Measurements from ENCODE around the gene RDH11. TPM values are rescaled to one million over a fixed set of nuclear protein-coding genes. Genes with fewer than 3 reads are reported as not detected.

RDH11 gene
- total RNA-seq, 2 donors from 2014 or later = 40.3 to 44.6 TPM

GRCh38 chr14:67646131-67646530 is 49.4 kb downstream of the RDH11 start:
- peaks cover 18% of the 10 kb centered on the region for H3K4me1 Mint-ChIP-seq
- no peak overlapping the region for H3K27ac Mint-ChIP-seq
- H3K36me3 Mint-ChIP-seq (ENCODE audit: low read depth) = peaks cover 86% of the 10 kb centered on the region
- no peaks in the 10 kb centered on the region for H3K9me3 Mint-ChIP-seq
- no peak for ATAC-seq (replicated peaks)
- H3K27me3 Mint-ChIP-seq = no peaks in the 10 kb centered on the region
- H3K4me3 Mint-ChIP-seq = no peak overlapping the region

DNA sequence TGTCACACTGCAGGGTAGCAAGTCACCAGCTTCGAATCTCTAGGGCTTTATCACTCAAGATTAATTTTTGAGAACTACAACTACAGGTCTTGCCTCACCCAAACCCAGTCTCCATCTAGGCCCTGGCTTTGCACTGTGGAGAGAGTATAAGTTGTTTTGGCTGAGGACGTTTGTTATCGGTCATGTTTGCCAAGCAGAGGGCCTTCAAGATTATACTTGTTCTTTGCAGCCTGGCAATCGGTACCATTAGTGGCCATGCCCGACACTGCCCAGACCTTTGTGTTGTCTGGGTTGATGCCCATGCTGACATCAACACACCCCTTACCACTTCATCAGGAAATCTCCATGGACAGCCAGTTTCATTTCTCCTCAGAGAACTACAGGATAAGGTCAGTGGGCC is 50.1 kb downstream of the RDH11 start:
- no peak for ATAC-seq (replicated peaks)
- Mint-ChIP-seq H3K4me1 (peaks cover 18% of the 10 kb centered on the region), H3K9me3 (no peaks in the 10 kb centered on the region), H3K27ac (no peak overlapping the region), H3K36me3 (ENCODE audit: low read depth) (peaks cover 79% of the 10 kb centered on the region), H3K27me3 (no peaks in the 10 kb centered on the region), H3K4me3 (no peak overlapping the region)

DNA sequence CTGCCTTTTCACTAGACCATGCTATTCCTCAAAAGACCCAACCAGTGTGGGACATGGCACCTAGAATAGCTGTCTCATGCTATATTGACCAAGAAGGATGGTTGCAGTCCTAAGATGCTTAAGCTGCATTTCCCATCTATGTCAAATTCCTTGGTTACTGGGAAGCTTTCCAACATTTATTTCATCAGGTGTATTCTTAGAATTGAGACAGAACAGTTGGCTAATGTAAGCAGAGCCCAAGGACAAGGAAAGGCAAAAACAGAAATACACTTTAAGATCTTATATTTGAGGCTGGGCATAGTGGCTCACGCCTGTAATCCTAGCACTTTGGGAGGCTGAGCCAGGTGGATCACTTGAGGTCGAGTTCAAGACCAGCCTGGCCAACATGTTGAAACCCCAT is 51.1 kb downstream of the RDH11 start:
- H3K4me3 Mint-ChIP-seq = peak overlapping the region; percentile 44
- H3K36me3 Mint-ChIP-seq (ENCODE audit: low read depth) = peaks cover 69% of the 10 kb centered on the region
- no peak for ATAC-seq (replicated peaks)
- no peaks in the 10 kb centered on the region for H3K9me3 Mint-ChIP-seq
- H3K27ac Mint-ChIP-seq = peak overlapping the region; percentile 58
- peaks cover 18% of the 10 kb centered on the region for H3K4me1 Mint-ChIP-seq
- H3K27me3 Mint-ChIP-seq = no peaks in the 10 kb centered on the region

DNA sequence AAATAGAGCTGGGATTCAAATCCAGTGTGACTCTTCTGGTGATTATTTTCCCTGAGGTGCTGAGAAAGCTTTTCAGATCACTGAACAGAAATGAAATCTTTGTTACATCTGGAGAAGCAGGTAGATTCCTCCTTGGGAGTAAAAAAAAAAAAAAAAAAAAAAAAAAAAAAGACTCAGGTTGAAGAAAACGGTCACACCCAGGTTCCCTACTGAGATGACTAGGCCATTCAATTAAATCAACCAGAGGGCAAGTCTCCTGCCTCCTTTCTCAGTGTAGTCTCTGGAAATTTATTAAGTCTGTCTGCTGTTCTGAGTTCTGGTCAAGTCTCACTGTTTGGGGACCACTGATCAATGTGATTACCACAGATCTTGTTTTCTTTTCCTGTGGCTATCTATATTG is 51.9 kb downstream of the RDH11 start:
- no peaks in the 10 kb centered on the region for H3K9me3 Mint-ChIP-seq
- peak overlapping the region; percentile 44 for H3K4me3 Mint-ChIP-seq
- H3K27me3 Mint-ChIP-seq = no peaks in the 10 kb centered on the region
- peaks cover 62% of the 10 kb centered on the region for H3K36me3 Mint-ChIP-seq (ENCODE audit: low read depth)
- peak overlapping the region; percentile 58 for H3K27ac Mint-ChIP-seq
- ATAC-seq (replicated peaks) = no peak
- H3K4me1 Mint-ChIP-seq = peaks cover 18% of the 10 kb centered on the region

GRCh38 chr14:67641902-67642749 is 53.4 kb downstream of the RDH11 start:
- peak; percentile 93 for ATAC-seq (replicated peaks)
- Mint-ChIP-seq H3K36me3 (ENCODE audit: low read depth) (peaks cover 46% of the 10 kb centered on the region), H3K9me3 (no peaks in the 10 kb centered on the region), H3K27ac (peak overlapping the region; percentile 87), H3K27me3 (no peaks in the 10 kb centered on the region), H3K4me3 (peak overlapping the region; percentile 67), H3K4me1 (peaks cover 18% of the 10 kb centered on the region)

GRCh38 chr14:67641480-67641879 is 54.1 kb downstream of the RDH11 start:
- H3K36me3 Mint-ChIP-seq (ENCODE audit: low read depth) = peaks cover 41% of the 10 kb centered on the region
- no peaks in the 10 kb centered on the region for H3K9me3 Mint-ChIP-seq
- ATAC-seq (replicated peaks) = no peak
- H3K27ac Mint-ChIP-seq = peak overlapping the region; percentile 87
- peak overlapping the region; percentile 67 for H3K4me3 Mint-ChIP-seq
- H3K4me1 Mint-ChIP-seq = peaks cover 18% of the 10 kb centered on the region
- H3K27me3 Mint-ChIP-seq = no peaks in the 10 kb centered on the region

DNA sequence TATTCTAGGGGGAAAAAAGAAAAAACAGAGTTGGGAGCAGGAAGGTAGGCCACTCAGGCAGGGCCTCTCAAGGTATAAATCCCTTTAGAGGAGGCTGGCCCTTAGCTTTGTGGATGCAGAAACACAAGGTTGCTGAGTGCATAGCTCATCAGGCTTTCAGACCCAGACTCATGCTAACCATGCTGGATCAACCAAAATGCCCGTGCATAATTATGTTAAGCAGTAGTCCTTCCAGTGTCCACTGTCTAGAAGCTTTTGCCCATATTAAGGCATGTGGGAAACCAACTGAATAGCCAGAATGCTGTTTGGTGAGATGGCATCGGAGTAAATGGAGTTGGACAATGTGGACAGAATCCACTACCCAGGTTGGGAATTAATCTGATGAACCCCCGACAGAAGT is 56.9 kb downstream of the RDH11 start:
- Mint-ChIP-seq H3K36me3 (ENCODE audit: low read depth) (peaks cover 27% of the 10 kb centered on the region), H3K4me1 (peaks cover 14% of the 10 kb centered on the region), H3K27ac (no peak overlapping the region), H3K4me3 (no peak overlapping the region), H3K9me3 (no peaks in the 10 kb centered on the region), H3K27me3 (no peaks in the 10 kb centered on the region)
- ATAC-seq (replicated peaks) = no peak

DNA sequence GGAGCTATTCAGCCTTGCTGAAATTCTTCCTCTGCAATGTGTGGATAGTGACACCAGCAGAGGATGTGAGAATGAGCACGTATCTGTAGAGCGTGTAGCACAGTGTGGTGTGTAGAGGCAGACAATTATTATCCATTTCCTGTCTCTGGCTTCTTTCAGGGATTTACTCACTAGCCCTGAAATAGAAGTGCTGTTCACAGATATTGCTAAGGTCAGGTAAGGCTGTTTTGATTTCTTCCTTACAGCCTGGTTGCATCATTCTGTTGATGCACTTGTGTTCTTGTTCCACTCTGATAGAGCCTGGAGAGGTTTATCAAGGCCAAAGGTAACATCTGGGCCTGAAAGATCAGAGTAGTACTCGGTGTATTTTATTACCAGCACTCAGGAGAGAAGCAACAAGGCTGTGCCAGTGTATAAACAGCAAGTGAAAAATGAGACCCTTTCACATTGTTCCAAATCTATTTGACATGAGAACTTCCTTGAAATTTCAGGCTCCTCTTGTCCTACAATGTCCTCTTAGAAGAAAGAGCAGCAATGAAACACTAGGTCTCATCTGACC is 59.1 kb downstream of the RDH11 start:
- Mint-ChIP-seq H3K27ac (peak overlapping the region; percentile 82), H3K27me3 (no peaks in the 10 kb centered on the region), H3K36me3 (ENCODE audit: low read depth) (peaks cover 16% of the 10 kb centered on the region), H3K9me3 (no peaks in the 10 kb centered on the region), H3K4me1 (no peaks in the 10 kb centered on the region), H3K4me3 (peak overlapping the region; percentile 28)
- peak; percentile 95 for ATAC-seq (replicated peaks)

DNA sequence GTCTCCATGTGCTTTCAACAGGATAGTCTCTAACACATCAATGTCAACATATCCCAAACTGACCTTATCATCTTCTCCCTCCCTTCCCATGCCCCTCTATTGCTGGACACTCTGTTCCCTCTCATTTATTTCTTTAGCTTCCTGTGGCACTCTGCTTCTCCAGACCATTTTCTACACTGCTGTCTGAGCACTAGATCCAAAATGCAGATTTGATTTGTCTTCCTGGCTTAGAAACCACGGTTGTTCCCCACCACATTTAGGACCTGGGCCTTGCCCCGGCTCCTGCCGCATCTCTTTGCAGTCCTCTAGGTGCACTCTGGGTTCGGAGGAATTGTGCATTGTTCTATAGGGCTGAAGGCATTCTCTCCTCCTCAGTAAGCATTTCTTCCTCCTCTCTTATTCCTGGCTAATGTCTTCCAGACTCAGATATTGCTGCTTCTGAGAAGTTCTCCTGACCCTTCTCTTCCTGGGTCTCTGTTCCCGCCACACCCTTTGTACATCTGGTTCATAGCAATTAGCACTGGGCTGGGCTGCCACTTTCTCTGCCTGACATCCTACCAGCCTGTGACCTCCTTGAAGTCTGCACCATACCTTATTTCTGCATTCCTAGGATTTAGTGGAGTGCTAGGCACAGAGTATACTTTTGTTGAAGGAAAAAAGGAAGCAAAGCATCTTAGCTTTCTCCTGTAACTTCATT is 62.0 kb downstream of the RDH11 start:
- Mint-ChIP-seq H3K36me3 (ENCODE audit: low read depth) (peaks cover 16% of the 10 kb centered on the region), H3K4me3 (no peak overlapping the region), H3K9me3 (no peaks in the 10 kb centered on the region), H3K27ac (no peak overlapping the region), H3K4me1 (no peaks in the 10 kb centered on the region), H3K27me3 (no peaks in the 10 kb centered on the region)
- no peak for ATAC-seq (replicated peaks)

DNA sequence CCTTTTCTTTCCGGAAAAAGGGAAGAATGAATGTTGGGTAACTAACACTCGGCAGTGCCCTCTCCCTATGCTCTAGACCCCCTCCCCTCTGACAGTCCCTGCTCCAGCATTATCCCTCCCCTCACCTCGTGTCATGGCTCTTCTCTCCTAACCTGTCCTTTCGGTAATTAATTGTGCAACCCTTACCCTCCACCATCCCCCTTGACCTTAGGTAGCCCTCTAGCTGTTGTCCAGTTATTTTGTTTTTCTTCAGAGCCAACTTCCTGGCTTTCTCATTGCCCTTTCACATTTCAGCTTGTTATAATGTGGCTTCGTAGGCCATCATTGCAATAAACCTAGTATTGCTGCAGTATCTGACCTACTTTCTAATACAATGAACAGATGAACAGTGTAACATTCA is 64.6 kb downstream of the RDH11 start:
- Mint-ChIP-seq H3K27me3 (no peaks in the 10 kb centered on the region), H3K27ac (no peak overlapping the region), H3K36me3 (ENCODE audit: low read depth) (peaks cover 9% of the 10 kb centered on the region), H3K9me3 (no peaks in the 10 kb centered on the region), H3K4me1 (no peaks in the 10 kb centered on the region), H3K4me3 (no peak overlapping the region)
- ATAC-seq (replicated peaks) = no peak

DNA sequence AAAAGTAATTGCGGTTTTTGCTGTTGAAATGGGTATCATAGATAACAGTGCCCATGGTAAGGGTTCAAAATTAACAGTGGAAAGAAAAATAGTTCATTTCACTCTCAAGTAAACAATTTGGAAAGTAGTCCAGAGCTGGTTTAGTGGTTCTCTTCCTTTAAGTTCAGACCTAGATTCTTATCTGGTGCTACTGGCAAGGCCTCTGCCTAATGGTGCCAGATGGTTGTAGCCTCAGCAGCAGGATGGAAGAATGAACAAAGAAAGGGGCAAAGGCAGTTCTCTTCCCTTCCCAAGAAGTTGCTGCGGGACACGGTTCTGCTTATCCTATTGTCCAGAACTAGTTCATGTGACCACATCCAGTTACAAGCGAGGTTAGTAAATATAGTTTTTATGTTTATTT is 65.4 kb downstream of the RDH11 start:
- no peaks in the 10 kb centered on the region for H3K4me1 Mint-ChIP-seq
- no peak for ATAC-seq (replicated peaks)
- H3K4me3 Mint-ChIP-seq = no peak overlapping the region
- peaks cover 7% of the 10 kb centered on the region for H3K36me3 Mint-ChIP-seq (ENCODE audit: low read depth)
- no peaks in the 10 kb centered on the region for H3K9me3 Mint-ChIP-seq
- H3K27ac Mint-ChIP-seq = no peak overlapping the region
- no peaks in the 10 kb centered on the region for H3K27me3 Mint-ChIP-seq

DNA sequence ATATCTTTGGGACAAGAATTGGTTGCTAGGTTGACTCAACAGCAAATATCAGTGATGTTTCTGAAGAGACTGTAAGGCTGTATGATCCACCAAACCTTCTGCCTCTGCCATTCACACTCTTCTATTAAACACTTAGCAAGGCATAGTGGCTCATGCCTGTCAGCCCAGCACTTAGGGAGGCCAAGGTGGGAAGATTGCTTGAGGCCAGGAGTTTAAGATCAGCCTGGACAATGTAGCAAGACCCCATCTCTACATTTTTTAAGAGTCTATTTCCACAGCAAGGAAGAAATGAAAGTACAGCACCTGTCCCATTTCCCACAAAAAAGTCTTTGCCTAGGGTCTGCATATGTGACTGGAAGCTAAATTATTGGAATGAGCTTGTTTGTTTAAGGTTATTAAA is 68.0 kb downstream of the RDH11 start:
- ATAC-seq (replicated peaks) = no peak
- Mint-ChIP-seq H3K27me3 (peaks cover 4% of the 10 kb centered on the region), H3K4me3 (no peak overlapping the region), H3K4me1 (no peaks in the 10 kb centered on the region), H3K36me3 (ENCODE audit: low read depth) (peaks cover 13% of the 10 kb centered on the region), H3K27ac (no peak overlapping the region), H3K9me3 (no peaks in the 10 kb centered on the region)

Data from activated T-helper 17 cell treated with anti-CD3 and anti-CD28 coated beads, Interleukin-2, amount 50 U/mL, for 72 hours (primary cell).